ENCODE data around the gene RALBP1.

RALBP1 gene

GRCh38 chr18:9495465-9495864, 20.2 kb downstream of the RALBP1 start:
- Histone ChIP-seq H3F3A (ENCODE audit: low read depth) (no peaks in the 10 kb centered on the region), H3K9me2 (replicated peaks; ENCODE audit: low read depth, low read length) (no peaks in the 10 kb centered on the region), H3K27me3 (ENCODE audit: insufficient read depth, low read length, poor library complexity, severe bottlenecking) (no peaks in the 10 kb centered on the region), H3K9ac (ENCODE audit: low read depth, low read length, poor library complexity, severe bottlenecking) (no peak overlapping the region), H3K4me3 (ENCODE audit: low read length, poor library complexity, severe bottlenecking) (no peak overlapping the region), H3K4me1 (ENCODE audit: insufficient read depth, low read length, poor library complexity, severe bottlenecking) (peaks cover 17% of the 10 kb centered on the region), H3K4me2 (ENCODE audit: low read depth, low read length, poor library complexity, severe bottlenecking) (no peak overlapping the region), H3K36me3 (ENCODE audit: insufficient read depth, low read length) (peaks cover 8% of the 10 kb centered on the region; the same call in 1 of the 2 replicates), H3K9me3 (ENCODE audit: insufficient read depth, low read depth, low read length) (0 out of 2 replicates have a peak, but pooled peaks cover 4% of the 10 kb centered on the region), H2AFZ (ENCODE audit: low read length) (no peak overlapping the region), H3K79me2 (ENCODE audit: insufficient read depth, low read length) (peaks cover 96% of the 10 kb centered on the region), H4K20me1 (ENCODE audit: insufficient read depth, low read length, poor library complexity, severe bottlenecking) (peaks cover 38% of the 10 kb centered on the region)
- TF ChIP-seq EZH2phosphoT487 (IDR thresholded peaks at IDR 0.05; ENCODE audit: borderline replicate concordance) (no peak), CTCF (conservative IDR thresholded peaks at IDR 0.05; ENCODE audit: low read length) (no peak)

GRCh38 chr18:9495916-9496705, 20.8 kb downstream of the RALBP1 start:
- no peak overlapping the region for H3K9ac ChIP-seq (ENCODE audit: low read depth, low read length, poor library complexity, severe bottlenecking)
- TF ChIP-seq CTCF (conservative IDR thresholded peaks at IDR 0.05; ENCODE audit: low read length) (no peak), EZH2phosphoT487 (IDR thresholded peaks at IDR 0.05; ENCODE audit: borderline replicate concordance) (no peak)
- H3K4me1 ChIP-seq (ENCODE audit: insufficient read depth, low read length, poor library complexity, severe bottlenecking): peaks cover 17% of the 10 kb centered on the region
- no peaks in the 10 kb centered on the region for H3K27me3 ChIP-seq (ENCODE audit: insufficient read depth, low read length, poor library complexity, severe bottlenecking)
- peaks cover 37% of the 10 kb centered on the region for H4K20me1 ChIP-seq (ENCODE audit: insufficient read depth, low read length, poor library complexity, severe bottlenecking)
- H3K9me2 ChIP-seq (replicated peaks; ENCODE audit: low read depth, low read length): no peaks in the 10 kb centered on the region
- peaks cover 96% of the 10 kb centered on the region for H3K79me2 ChIP-seq (ENCODE audit: insufficient read depth, low read length)
- no peak overlapping the region for H3K4me3 ChIP-seq (ENCODE audit: low read length, poor library complexity, severe bottlenecking)
- H3K4me2 ChIP-seq (ENCODE audit: low read depth, low read length, poor library complexity, severe bottlenecking): no peak overlapping the region
- H2AFZ ChIP-seq (ENCODE audit: low read length): no peak overlapping the region
- H3K9me3 ChIP-seq (ENCODE audit: insufficient read depth, low read depth, low read length): 0 out of 2 replicates have a peak, but pooled peaks cover 4% of the 10 kb centered on the region
- peaks cover 14% of the 10 kb centered on the region; the same call in 1 of the 2 replicates for H3K36me3 ChIP-seq (ENCODE audit: insufficient read depth, low read length)
- H3F3A ChIP-seq (ENCODE audit: low read depth): no peaks in the 10 kb centered on the region

DNA sequence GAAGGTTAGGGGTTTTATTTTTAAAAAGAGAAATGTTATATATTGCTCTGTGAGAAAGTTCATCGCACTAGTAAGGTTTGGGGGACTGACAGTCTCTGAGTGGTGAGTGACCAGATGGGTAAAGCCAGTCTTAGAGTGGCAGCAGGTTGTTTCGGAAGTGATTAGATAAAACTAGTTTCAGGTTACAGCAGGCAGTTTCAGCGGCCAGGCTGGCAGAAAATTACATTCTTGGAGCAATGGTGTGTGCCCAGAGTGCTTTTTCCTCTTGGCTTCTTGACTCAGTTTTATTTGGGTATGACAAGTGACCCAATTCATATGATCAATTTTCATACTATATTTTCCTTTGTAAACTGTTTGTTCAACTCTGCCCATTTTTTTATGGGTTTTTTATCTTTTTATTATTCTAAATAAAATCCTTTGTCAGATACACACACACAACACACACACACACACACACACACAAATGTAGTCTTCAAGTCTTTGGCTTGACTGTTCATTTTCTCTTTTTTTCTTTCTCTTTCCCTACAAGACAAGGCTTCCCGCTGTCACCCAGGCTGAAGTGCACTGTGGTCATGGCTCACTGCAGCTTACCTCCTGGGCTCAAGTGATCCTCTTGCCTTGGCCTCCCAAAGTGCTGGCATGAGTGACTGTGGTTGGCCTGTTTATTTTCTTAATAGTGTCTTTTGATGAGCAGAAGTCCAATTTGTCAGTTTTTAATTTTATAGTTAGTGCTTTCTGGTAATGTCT, 30.9 kb downstream of the RALBP1 start:
- no peaks in the 10 kb centered on the region for H3K9me2 ChIP-seq (replicated peaks; ENCODE audit: low read depth, low read length)
- no peaks in the 10 kb centered on the region for H3F3A ChIP-seq (ENCODE audit: low read depth)
- peaks cover 6% of the 10 kb centered on the region; the same call in 1 of the 2 replicates for H3K36me3 ChIP-seq (ENCODE audit: insufficient read depth, low read length)
- H3K27me3 ChIP-seq (ENCODE audit: insufficient read depth, low read length, poor library complexity, severe bottlenecking): no peaks in the 10 kb centered on the region
- 0 out of 2 replicates have a peak, but pooled peaks cover 3% of the 10 kb centered on the region for H3K9me3 ChIP-seq (ENCODE audit: insufficient read depth, low read depth, low read length)
- peaks cover 5% of the 10 kb centered on the region for H3K4me1 ChIP-seq (ENCODE audit: insufficient read depth, low read length, poor library complexity, severe bottlenecking)
- no peak overlapping the region for H3K4me3 ChIP-seq (ENCODE audit: low read length, poor library complexity, severe bottlenecking)
- peaks cover 30% of the 10 kb centered on the region for H4K20me1 ChIP-seq (ENCODE audit: insufficient read depth, low read length, poor library complexity, severe bottlenecking)
- H3K9ac ChIP-seq (ENCODE audit: low read depth, low read length, poor library complexity, severe bottlenecking): no peak overlapping the region
- no peak overlapping the region for H2AFZ ChIP-seq (ENCODE audit: low read length)
- H3K79me2 ChIP-seq (ENCODE audit: insufficient read depth, low read length): peaks cover 84% of the 10 kb centered on the region
- TF ChIP-seq CTCF (conservative IDR thresholded peaks at IDR 0.05; ENCODE audit: low read length) (no peak), EZH2phosphoT487 (IDR thresholded peaks at IDR 0.05; ENCODE audit: borderline replicate concordance) (no peak)
- no peak overlapping the region for H3K4me2 ChIP-seq (ENCODE audit: low read depth, low read length, poor library complexity, severe bottlenecking)

Measured in Loucy (cell line).